Peyer's patch (tissue), 4 donors: Measurements from ENCODE around the gene CLMN.

Source experiments
- POLR2A ChIP-seq, 2 donors: fragments of 450-650 bp; IDR thresholded peaks; one replicate each; pipeline ENCODE4 v1.5.1; 2017; ENCODE audit warnings: antibody characterized with exemption in 2 of 2, mild to moderate bottlenecking in 2 of 2, moderate library complexity in 2 of 2
- TF ChIP-seq, protein P1 (sequence below), 6 experiments: fragments of 450-650 bp in 4 of 6; fragments of 200-600 bp in 2 of 6; sonication (generic) in 1 of 6; IDR thresholded peaks; one replicate each; pipeline ENCODE4 v1.5.1; 2017 to 2019; ENCODE audit warnings: antibody characterized with exemption in 6 of 6, mild to moderate bottlenecking in 3 of 6, moderate library complexity in 1 of 6

GRCh38 chr14:95319312-95320077 lies at the start of gene CLMN:
- TF ChIP-seq, protein P1, sequence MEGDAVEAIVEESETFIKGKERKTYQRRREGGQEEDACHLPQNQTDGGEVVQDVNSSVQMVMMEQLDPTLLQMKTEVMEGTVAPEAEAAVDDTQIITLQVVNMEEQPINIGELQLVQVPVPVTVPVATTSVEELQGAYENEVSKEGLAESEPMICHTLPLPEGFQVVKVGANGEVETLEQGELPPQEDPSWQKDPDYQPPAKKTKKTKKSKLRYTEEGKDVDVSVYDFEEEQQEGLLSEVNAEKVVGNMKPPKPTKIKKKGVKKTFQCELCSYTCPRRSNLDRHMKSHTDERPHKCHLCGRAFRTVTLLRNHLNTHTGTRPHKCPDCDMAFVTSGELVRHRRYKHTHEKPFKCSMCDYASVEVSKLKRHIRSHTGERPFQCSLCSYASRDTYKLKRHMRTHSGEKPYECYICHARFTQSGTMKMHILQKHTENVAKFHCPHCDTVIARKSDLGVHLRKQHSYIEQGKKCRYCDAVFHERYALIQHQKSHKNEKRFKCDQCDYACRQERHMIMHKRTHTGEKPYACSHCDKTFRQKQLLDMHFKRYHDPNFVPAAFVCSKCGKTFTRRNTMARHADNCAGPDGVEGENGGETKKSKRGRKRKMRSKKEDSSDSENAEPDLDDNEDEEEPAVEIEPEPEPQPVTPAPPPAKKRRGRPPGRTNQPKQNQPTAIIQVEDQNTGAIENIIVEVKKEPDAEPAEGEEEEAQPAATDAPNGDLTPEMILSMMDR (IDR thresholded peaks at IDR 0.05), result peak in 1 of 6 experiments; percentile 24
- peak in 1 of 2 donors; percentile 18 for TF ChIP-seq POLR2A (IDR thresholded peaks at IDR 0.05)
